Sigmoid colon (tissue), 3 donors: ENCODE data around the gene C5orf15.

ENCODE experiments used
- CTCF ChIP-seq, 4 experiments: fragments of 450-650 bp in 3 of 4; fragments of 200-600 bp in 1 of 4; IDR thresholded peaks; one replicate each; pipeline ENCODE4 v1.5.1; 2016 to 2019; ENCODE audit warnings: antibody characterized with exemption in 4 of 4, mild to moderate bottlenecking in 3 of 4, moderate library complexity in 2 of 4
- POLR2A ChIP-seq, 2 donors: fragments of 450-650 bp; IDR thresholded peaks; one replicate each; pipeline ENCODE4 v1.6.1; 2016; ENCODE audit warnings: antibody characterized with exemption in 2 of 2, mild to moderate bottlenecking in 2 of 2, moderate library complexity in 2 of 2

- TF ChIP-seq POLR2A (IDR thresholded peaks at IDR 0.05) (no peak), CTCF (IDR thresholded peaks at IDR 0.05) (no peak)
Measured at GRCh38 chr5:133983674-133984073, 15.2 kb upstream of the C5orf15 start.
